Measurements from ENCODE around the gene LY6G5B.

DNA sequence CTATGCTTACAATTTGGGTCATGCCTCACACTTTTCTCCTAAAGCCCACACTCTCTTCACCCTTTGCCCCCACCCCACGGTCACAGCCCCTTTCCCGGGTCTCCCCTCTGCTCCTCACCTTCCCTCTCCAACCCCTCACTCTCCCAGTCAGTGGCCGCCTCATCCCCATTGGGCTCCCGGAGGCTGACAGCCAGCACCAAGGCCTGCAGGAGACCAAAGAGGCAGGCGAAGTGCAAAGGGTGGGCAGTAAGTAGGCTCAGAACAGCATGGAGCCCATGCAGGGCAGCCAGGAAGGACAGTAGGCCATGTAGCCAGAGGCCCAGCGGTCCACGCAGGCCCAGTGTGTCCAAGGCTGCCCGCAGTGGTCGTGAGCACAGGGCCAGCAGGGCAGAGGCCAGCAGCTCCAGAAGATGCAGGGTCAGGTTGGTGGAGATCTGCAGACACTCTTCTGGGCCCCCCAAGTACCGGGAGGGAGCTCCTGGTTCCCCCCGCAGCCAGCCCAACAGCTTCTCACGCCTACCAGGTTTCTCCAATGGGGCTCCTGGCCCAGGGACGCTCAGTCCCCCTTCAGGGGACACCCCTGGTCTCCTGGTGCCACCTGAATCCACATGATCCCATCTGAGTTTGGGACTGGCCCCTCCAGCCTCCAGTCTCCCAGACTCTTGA lies 10.7 kb upstream of the LY6G5B start:
- TF ChIP-seq, protein P1, sequence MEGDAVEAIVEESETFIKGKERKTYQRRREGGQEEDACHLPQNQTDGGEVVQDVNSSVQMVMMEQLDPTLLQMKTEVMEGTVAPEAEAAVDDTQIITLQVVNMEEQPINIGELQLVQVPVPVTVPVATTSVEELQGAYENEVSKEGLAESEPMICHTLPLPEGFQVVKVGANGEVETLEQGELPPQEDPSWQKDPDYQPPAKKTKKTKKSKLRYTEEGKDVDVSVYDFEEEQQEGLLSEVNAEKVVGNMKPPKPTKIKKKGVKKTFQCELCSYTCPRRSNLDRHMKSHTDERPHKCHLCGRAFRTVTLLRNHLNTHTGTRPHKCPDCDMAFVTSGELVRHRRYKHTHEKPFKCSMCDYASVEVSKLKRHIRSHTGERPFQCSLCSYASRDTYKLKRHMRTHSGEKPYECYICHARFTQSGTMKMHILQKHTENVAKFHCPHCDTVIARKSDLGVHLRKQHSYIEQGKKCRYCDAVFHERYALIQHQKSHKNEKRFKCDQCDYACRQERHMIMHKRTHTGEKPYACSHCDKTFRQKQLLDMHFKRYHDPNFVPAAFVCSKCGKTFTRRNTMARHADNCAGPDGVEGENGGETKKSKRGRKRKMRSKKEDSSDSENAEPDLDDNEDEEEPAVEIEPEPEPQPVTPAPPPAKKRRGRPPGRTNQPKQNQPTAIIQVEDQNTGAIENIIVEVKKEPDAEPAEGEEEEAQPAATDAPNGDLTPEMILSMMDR (conservative IDR thresholded peaks at IDR 0.05; ENCODE audit: low read depth in 2 of 2), result no peak
- TF ChIP-seq CREB1 (CRISPR knock-in tag; IDR thresholded peaks at IDR 0.05; ENCODE audit: low read depth), result no peak
- TF ChIP-seq, protein P2, sequence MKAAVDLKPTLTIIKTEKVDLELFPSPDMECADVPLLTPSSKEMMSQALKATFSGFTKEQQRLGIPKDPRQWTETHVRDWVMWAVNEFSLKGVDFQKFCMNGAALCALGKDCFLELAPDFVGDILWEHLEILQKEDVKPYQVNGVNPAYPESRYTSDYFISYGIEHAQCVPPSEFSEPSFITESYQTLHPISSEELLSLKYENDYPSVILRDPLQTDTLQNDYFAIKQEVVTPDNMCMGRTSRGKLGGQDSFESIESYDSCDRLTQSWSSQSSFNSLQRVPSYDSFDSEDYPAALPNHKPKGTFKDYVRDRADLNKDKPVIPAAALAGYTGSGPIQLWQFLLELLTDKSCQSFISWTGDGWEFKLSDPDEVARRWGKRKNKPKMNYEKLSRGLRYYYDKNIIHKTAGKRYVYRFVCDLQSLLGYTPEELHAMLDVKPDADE (IDR thresholded peaks at IDR 0.05), result no peak
- TF ChIP-seq POLR2AphosphoS5 (IDR thresholded peaks at IDR 0.05; ENCODE audit: low read depth), result no peak
- TF ChIP-seq, protein P3, sequence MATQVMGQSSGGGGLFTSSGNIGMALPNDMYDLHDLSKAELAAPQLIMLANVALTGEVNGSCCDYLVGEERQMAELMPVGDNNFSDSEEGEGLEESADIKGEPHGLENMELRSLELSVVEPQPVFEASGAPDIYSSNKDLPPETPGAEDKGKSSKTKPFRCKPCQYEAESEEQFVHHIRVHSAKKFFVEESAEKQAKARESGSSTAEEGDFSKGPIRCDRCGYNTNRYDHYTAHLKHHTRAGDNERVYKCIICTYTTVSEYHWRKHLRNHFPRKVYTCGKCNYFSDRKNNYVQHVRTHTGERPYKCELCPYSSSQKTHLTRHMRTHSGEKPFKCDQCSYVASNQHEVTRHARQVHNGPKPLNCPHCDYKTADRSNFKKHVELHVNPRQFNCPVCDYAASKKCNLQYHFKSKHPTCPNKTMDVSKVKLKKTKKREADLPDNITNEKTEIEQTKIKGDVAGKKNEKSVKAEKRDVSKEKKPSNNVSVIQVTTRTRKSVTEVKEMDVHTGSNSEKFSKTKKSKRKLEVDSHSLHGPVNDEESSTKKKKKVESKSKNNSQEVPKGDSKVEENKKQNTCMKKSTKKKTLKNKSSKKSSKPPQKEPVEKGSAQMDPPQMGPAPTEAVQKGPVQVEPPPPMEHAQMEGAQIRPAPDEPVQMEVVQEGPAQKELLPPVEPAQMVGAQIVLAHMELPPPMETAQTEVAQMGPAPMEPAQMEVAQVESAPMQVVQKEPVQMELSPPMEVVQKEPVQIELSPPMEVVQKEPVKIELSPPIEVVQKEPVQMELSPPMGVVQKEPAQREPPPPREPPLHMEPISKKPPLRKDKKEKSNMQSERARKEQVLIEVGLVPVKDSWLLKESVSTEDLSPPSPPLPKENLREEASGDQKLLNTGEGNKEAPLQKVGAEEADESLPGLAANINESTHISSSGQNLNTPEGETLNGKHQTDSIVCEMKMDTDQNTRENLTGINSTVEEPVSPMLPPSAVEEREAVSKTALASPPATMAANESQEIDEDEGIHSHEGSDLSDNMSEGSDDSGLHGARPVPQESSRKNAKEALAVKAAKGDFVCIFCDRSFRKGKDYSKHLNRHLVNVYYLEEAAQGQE (IDR thresholded peaks at IDR 0.05; ENCODE audit: unreplicated experiment), result no peak

Data from GM23338 (cell line).